SK-N-MC (cell line): Measurements from ENCODE around the gene IFIT1.

Experiments
- EZH2 ChIP-seq: fragments of 200-600 bp; sonication (generic); IDR thresholded peaks from one replicate; pipeline ENCODE4 v1.6.1; 2017; ENCODE audit warnings: antibody characterized with exemption
- FOXP2 ChIP-seq: optimal IDR thresholded peaks from 2 replicates; pipeline ENCODE3; 2011; ENCODE audit warnings: mild to moderate bottlenecking, moderate library complexity; ENCODE audit not compliant: insufficient read depth; ENCODE audit errors: extremely low read length, control extremely low read depth
- POLR2AphosphoS5 ChIP-seq: IDR thresholded peaks from 2 replicates; pipeline ENCODE4 v1.6.1; 2012; ENCODE audit warnings: mild to moderate bottlenecking, low read depth, low read length, borderline replicate concordance

- no peak for TF ChIP-seq POLR2AphosphoS5
- no peak for TF ChIP-seq EZH2
- TF ChIP-seq FOXP2 = no peak
Observed at GRCh38 chr10:89399956-89400355, 7.5 kb downstream of the IFIT1 start.
